ENCODE data around the gene PLXNB2.
"Not testable (repeated sequence)": the region's sequence is repeated elsewhere in the genome, so short reads cannot be mapped to it uniquely, and the experiment has no call there.

DNA sequence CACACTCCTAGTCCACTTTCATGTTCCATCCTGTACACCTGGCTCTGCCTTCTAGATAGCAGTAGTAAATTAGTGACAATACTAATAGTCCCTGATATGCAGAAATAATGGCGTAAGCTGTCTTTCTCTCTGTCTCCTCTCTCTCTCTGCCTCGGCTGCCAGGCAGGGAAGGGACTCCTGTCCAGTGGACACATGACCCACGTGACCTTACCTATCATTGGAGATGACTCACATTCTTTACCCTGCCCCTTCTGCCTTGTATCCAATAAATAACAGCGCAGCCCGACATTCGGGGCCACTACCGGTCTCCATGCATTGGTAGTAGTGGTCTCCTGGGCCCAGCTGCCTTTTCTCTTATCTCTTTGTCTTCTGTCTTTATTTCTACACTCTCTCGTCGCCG lies 33.7 kb downstream of the PLXNB2 start:
- not testable (repeated sequence) for TF ChIP-seq TAF1 (IDR thresholded peaks at IDR 0.05; ENCODE audit: low read depth, low read length); SPI1 (IDR thresholded peaks at IDR 0.05; ENCODE audit: low read depth, low read length); POLR2A (IDR thresholded peaks at IDR 0.05; ENCODE audit: low read depth, low read length); POLR2AphosphoS5 (IDR thresholded peaks at IDR 0.05; ENCODE audit: low read depth, low read length); POU2F2 (IDR thresholded peaks at IDR 0.05; ENCODE audit: low read depth, low read length); PAX5 (IDR thresholded peaks at IDR 0.05; ENCODE audit: insufficient read depth, low read length, severe bottlenecking)

Measured in GM12891 (cell line).